LNCaP clone FGC (cell line): ENCODE results near the gene C19orf81.

Experiments used
- DNase-seq: peaks from one replicate; pipeline ENCODE4 v3.0.0-alpha.2; 2011; ENCODE audit warnings: low read depth
- H3K4me3 ChIP-seq: 2 replicates; pipeline ENCODE4 v1.5.1; 2011; ENCODE audit warnings: mild to moderate bottlenecking, low read depth, low read length, control low read depth
- CTCF ChIP-seq: IDR thresholded peaks from 2 replicates; pipeline ENCODE4 v1.5.1; 2012; ENCODE audit warnings: mild to moderate bottlenecking; ENCODE audit not compliant: control insufficient read depth, insufficient read depth; ENCODE audit errors: extremely low read depth

The C19orf81 gene

GRCh38 chr19:50673118-50673517, 23.9 kb downstream of the C19orf81 start:
- no peak for TF ChIP-seq CTCF
- no peak overlapping the region for H3K4me3 ChIP-seq
- DNase-seq, result no peak

- no peak overlapping the region for H3K4me3 ChIP-seq
- DNase-seq, result no peak
- TF ChIP-seq CTCF, result no peak
These were observed 27.5 kb downstream of the C19orf81 start for GRCh38 chr19:50676625-50677197.

- no peak for TF ChIP-seq CTCF
- no peak for DNase-seq
- H3K4me3 ChIP-seq, result no peak overlapping the region
These were observed 28.4 kb downstream of the C19orf81 start for GRCh38 chr19:50677636-50678035.

- no peak for TF ChIP-seq CTCF
- no peak overlapping the region for H3K4me3 ChIP-seq
- no peak for DNase-seq
These were observed 29.1 kb downstream of the C19orf81 start for GRCh38 chr19:50678323-50678722.

- no peak for DNase-seq
- no peak for TF ChIP-seq CTCF
- H3K4me3 ChIP-seq, result no peak overlapping the region
These were observed 30.2 kb downstream of the C19orf81 start for GRCh38 chr19:50679177-50680125.

GRCh38 chr19:50686310-50687032, 37.2 kb downstream of the C19orf81 start:
- no peak for DNase-seq
- no peak overlapping the region for H3K4me3 ChIP-seq
- no peak for TF ChIP-seq CTCF
